NCI-H82 (cell line): ENCODE measurements around the gene RNASEL.

Experiments used
- DNase-seq: peaks from one replicate; lab custom pipeline; 2025; lab: John Stamatoyannopoulos, UW

Gene RNASEL

DNA sequence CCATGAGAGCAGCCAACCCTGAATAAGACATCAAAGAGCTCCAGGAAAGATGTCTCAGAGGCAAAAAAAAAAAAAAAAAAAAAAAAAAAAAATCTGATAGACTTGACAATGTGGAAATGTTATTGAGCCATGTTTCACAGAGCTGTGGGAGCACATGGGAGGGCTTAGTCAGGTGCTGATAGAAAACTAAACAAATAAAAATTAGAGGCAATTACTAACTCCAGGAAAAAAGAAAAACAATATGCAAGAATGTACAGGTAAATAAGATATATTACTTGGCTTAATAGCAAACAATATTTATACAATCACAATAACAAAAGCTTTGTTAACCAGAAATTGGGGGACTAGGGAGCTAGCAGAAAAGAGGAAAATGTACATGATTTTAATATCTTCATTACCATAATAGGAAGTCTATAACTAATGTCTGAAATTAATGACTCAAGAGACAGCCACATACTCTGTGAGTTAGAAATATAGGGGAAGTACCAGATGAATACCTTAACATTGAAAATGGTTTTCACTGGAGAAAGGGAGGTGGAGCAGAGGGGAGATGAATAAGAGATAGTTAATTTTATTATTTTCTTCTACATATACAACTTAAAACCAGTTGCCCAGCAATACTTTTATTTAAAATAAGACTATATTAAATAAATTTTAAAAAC, 32.0 kb upstream of the RNASEL start:
- no peak for DNase-seq

DNA sequence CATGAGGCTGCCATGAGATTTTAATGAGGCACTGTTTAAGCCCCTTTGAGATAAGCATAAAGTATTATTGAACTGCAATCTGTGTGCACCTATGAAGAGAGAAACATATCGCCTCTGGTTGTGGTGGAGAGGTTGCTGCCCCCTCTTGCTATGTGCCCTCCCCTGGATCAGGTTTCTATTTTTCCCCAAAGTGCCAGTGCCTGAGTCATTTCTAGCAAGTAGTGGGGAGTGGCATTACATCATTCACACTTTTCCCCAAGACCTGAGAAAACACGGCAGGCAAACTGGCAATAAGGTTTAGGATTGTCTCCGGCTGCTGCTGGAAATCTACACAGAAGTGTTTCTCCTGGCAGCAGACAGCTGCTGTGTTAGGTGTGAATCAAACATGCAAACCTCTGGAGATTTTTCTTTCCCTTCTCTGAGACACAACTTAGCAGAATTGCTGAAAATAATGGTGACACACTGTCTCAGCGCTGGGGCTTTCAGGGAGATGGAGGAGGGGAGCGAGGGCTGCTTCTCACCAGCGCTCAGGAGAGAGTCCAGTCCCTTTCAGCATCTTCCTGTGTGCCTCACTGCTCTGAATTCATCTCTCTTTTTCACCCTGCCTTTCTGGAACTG, 28.8 kb upstream of the RNASEL start:
- DNase-seq: no peak

DNA sequence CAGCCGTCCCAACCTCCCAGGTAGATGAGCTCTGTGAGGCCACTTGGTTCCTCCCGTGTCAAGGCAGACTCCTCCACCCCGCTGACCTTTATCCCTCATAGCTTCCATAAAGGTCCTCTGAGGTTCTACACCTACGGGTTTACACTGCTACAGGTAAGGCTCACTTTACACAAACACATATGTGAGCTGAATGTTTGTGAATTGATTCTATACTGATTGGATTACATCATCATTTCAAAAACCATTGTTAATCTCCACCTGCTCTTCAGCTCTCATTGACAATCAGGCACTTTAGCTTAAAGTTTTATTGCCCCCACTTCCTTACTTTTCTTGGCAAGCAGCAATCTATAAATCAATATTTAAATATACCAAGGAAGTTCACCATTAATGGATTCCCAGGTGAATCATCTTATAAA, 28.0 kb upstream of the RNASEL start:
- peak; percentile 26 for DNase-seq

DNA sequence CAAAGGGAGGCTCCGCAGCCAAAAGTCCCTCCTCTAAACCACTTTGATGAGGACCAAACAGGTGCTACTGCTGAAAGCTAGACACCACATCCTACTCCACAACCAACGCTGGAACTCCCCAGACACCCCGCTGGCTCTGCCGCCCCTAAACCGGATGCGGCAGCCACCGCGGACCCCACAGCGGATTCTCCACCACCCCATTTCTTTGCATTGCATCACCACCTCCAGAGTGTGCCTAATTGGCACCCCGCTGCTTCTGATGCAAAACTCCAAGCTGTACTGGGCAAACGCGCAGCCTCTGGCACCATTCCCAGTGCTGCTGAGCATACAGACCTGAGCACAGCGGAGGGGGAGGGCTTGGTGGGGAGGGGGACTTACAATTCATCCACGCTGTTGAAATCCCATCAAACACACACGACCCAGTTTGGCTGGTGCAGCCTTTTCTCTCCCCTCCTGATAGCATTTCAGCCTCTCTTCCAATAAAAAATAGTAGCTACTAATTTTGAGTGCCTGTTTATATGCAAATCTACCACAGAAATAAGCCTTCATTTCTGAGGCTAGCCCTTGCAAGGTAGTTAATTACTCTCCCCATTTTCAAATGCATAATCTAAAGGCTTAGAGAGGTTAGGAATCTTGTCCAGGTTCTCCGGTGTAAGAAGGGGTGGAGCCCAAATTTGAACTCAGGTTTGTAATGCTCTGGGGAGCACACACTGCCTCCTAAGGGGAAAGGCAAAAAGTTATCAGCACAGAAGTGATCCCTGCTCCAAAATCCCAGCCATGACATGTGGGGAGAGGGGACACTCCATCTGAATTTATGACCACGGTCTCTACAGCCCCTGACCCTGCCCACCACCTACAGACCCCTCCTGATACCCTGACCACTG, 27.3 kb upstream of the RNASEL start:
- DNase-seq: peak; percentile 88

DNA sequence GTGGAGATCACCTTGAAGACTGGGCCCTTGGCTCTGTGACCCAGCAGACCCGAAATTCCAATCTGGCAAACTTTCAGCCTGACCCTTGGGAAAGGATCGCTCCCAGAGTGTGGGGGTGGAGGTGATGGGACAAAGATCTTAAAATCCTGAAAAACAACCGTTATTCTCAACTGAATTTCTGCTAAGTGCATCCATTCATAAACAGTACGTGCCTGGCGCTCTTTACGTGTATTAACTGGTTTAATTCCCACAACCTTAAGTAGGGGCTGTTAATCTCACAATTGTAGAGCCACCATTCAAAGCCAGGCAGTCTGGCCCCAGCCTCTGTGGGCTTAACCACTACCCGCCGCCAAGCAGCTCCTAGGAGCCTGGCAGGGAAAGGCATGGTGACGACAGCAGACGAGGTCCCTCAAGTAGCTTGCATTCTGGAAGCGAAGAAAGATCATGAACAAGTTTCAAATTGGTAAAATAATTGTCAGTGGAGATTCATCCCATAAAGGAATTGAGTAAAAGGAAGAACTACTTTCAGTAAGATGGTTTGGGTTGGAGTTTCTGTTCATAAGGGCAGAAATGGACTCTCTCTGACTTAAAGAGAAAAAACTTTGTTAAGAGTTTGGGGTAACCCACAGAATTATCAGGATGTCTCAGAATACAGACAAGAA, 26.5 kb upstream of the RNASEL start:
- peak; percentile 95 for DNase-seq

DNA sequence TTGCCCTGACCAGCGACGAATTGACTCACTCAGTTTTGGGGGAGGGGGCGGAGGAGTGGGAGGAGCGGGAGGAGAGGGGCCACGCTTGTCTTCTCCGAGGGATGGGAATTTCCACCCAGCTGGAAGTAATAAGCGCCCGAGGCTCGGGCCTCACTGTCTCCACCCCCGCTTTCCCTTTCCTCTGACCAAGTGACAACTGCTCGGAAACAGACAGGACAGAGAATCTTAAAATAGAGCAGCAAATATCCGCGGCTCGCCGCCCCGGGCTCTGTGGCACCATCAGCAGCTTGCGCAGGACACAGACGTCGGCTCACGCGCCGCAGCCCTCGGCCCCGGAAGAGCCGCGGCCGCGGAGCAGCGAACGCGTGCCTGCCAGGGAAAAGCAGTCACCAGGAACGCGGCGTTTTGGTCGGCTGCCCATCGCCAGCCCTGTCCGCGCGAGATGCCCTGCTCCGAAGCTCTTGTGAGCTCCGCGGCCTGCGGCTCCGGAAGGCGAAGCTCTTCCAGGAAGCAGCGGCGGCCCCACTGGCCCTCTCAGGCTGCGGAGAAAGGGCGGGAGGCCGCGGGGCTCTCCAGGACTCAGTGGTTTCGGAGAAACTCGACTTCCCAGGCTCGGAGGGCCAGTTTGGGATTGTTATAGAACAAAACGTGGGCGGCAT, 25.9 kb upstream of the RNASEL start:
- DNase-seq: peak; percentile 58

DNA sequence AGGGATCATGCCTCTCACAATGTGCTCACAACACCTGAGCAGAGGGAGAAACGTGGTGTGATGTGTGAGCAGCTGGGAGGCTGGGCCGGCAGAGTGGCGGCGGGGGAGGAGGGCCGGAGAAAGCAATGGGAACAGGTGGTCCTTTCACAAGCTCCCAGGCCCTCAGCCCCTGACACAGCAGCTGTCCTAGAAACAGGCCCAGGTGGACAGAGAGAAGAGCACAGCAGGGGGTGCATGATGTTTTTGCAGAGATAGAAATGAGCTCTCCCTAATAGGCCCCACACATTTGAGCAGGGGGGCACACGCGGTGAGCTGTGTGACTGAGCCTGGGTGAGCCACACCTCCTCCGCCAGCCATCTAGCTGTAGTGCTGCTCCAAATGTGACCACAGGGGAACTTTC, 22.7 kb upstream of the RNASEL start:
- DNase-seq: peak; percentile 97

DNA sequence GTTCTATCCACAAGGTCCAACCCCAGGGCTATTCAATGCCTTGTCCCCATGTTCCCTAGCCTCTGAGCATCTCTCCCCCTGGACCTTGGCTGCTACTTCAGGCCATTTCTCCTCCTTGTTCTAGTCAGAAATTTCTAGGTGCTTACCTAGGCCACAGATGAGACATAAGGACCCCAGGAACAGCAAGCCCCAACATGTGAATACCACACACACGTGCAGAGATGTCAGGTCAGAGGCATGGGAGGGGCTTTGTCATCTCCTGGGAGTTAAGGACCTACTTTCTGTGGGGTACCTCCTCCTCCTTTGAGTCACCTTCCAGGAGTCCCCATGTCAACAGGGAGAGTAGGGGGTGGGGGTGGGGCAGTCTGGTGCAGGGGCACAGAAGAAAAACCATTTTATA, 22.3 kb upstream of the RNASEL start:
- DNase-seq: peak; percentile 65

DNA sequence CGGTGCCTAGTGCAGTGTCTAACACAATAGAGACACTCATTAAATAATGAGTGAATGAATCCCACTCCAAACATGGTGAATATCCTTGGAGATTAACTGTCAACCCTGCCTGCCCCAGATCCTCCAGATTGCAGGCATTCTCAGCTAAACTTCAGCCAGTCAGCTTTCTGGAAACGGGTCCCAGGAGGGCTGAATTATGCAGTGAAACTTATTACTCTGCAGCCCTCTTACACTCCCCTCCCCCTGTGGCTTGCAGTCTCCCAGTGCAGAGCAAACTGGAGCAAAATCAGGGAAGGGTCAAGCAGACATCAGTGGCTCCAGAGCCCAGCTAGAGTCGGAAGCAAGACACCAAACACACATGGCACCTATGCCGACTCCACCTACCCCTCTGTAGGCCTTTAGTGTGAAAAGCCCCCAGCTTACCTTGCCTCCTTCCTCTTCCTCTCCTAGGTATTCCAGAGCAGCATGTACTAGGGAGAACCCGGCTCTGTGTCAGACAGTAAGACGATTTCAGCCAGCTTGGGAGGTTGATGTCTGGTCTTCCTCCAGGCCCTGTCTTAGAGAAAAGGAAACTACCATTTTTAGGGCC, 21.6 kb upstream of the RNASEL start:
- DNase-seq: peak; percentile 85

DNA sequence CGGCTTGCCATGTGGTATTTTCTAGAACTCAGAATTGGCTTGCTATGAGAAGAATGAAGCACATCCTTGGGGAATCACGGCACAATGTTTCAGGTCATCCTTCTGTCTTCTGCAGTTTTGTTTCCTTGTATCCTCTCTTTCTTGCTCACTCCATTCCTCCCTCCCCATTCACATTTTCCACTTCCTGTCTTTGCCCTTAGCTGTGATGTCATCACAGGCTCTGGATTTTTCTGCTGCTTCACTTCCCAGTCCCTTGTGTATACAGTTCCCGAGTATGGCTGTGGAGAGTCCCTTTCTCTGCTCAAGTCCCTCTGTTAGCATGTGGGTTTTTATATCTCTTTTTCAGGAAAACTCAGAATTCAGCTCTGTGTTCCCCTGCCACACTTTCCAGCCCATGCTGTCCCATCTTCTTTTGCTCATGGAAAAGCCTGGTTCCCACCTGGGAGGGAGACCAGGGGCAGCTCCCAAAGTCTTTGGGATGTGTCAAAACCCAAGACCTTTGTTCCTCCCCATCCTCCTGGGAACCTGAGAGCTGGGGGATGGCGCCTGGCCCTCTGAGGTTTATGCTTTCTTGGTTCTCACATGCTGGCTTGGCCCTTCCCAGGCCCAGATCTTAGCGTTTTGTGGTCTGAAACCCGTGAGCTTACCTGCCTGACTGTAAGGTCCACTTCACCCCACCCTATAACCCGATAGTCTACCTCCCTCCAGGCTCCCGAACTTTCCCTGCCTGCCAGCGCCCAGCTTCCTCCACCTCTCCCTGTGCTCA, 20.0 kb upstream of the RNASEL start:
- DNase-seq: no peak

DNA sequence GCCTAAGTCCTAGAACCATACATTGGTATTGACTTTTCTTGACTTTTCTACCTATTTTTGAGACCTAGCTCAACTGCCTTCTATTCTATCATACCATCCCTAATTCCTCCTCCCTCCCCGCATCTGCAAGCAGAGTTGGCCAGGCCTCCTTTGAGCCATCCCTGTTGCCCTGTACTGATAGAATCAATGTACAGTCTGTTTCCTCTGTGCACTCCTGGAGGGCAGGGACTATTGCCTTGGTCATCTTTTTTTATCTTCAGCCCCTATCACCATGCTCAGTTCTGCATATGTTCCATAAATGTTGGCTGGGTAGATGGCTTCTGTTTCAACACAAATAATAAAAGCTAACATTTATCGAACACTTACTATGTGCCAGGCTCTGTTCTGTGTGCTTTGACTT, 19.2 kb upstream of the RNASEL start:
- DNase-seq: no peak

DNA sequence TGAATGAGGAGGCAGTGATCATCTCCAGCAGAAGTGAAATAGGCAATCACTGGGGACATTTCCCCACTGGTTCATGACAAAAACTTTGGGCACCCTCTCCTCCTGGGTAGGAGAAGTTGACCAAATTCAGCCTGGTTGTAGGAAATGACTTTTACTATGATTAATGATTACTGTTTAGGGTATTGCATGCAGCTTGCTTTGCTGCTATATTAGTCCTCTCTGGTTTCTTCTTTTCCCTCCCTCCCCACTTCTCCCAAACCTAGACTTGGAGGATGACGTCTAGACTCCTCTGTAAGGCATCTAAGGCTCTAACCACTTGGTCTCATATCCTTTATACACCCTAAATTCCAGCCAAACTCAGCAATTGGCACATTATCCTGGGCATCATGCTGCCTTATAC, 18.5 kb upstream of the RNASEL start:
- DNase-seq: no peak

DNA sequence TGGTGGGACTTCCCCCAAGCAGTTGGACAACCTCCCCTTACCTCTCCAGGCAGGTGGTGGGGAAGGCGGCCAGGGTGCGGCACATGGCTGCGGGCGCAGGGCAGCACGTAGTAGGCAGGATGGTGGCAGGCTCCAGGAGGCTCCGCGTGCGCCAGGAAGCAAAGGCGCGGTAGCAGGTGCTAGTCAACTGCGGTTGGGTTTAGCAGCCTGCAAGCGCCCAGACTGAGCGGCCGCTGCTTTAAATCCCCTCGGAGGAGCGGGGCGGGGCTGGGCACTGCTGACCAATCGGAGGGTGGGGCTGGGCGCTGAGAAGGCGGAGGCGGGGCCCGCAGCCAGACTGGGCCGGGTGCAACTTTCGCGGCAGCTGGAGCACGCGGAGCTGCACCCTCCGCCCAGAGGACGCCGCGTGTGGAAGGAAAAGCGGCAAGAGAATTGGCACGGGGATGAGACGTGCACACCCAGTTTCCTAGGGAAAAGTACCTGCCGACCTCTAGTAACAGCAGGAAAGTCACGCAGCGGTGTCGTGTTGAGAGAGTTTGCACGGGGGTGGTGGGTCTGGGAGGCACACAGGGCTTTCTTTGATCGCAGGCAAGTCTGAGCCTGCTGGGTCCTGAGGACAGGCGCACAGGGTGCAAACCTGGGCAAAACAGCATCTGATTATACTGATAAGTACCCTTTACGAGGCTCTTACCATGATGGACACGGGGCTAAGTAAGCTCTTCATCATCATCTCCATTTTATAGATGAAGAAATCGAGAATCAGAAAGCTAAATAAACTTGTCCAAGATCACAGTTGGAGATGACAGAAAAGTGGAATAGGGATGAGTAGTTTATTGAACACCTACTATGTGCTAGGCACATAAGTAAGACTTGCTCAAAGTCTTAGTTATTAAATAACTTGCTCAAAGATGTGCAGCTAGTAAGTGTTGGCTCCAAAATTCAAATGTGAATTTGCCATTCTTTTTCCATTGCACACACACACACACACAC, 15.4 kb upstream of the RNASEL start, which contains the start of gene RGS16:
TSS of gene RGS16 (minus strand) at position 215 of the 990 bp plus-strand sequence. CDS start at position 85, 130 bp downstream.
- peak; percentile 99 for DNase-seq

DNA sequence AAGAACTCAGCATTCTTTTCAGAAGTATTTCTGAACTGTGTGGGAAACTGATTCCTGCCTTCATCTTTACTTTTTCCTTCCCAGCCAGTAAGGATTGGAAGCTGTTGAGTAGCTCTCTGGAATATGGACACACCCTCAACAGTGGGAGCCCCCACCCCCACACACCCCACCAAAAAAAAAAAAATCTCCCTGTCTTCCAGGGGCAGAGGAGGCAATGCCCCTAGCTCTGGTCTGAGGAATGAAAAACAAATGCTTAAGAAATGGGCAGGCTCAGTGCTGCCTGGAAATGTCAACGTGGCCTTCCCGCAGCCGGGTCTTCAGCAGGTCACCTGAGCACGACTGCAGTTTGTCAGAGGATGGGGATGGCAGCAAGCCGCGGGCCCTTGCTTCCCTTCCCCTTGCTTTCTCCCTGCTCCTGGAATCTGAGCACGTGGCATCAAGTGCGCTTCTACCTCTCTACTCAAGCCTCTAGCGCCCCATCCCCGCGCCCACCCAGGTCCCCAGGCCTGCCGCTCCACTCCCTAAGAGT, 14.7 kb upstream of the RNASEL start:
- peak; percentile 80 for DNase-seq

DNA sequence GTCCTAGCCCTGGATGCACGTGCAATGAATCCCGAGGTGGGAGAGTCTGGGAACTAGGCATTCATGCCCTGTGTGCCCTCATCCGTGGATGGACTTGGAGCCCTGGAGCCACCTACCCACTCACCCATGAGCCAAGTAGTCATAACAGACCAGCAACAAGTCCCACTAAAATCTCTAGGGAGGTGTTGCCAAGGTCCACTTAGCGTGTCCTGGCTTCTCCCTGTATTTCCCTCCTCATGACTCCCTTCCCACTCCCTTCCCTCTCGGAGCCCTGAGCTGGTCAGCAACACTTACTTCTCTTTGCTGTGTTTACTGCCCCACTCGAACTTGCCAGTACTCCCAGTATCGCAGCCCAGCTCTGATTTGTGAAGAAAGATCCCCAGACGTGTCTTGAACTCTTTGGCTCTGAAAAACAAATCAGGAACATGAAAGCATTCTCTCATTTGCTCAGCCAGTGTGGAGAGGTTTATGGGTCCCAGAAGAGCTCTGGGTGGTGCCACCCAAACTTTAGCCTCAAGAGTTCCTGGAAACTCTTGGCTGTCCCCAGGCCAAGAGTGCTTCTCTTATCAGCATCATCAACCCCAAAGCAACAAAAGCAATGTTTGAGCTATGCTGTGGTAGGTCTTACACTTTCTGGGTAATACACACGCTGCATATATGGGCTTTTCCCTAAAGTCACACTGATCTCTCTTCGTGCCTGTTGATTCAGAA, 14.0 kb upstream of the RNASEL start:
- DNase-seq: peak; percentile 49

DNA sequence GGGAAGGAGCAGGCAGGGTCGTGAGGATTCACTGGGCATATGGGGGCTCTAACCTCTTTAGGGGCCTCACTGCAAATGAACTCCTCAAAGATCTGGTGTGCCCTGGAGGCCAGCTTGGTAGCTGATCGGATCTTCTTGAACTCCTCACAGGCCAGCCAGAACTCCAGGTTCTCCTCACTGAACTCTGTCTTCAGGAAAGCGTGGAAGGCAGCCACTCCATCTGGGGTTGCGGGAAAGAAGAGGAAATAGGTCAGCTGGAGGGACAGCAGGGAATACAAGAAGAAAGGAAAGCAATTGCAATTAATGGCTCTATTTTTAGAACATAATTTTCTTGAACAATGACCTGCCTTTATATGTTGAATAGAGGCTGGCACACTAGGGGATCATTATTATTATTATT, 12.9 kb upstream of the RNASEL start:
- peak; percentile 67 for DNase-seq

DNA sequence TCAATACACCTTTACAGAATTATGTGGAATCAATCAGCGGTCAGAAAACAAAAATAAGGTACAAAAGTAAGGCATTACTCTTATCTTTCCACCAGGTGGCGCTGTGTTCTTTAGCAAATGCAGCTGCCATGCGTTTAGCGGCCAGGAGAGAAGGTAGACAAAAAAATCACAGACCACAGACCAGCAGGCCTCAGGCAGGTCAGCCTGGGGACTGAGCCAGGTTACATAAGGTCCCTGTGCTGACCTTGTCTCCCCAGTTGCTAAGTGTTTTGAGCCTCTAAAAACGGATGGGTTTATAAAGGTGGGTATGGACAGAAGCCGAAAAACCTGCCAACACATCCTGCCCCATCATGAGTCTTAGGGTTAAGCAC, 12.3 kb upstream of the RNASEL start:
- peak; percentile 96 for DNase-seq

DNA sequence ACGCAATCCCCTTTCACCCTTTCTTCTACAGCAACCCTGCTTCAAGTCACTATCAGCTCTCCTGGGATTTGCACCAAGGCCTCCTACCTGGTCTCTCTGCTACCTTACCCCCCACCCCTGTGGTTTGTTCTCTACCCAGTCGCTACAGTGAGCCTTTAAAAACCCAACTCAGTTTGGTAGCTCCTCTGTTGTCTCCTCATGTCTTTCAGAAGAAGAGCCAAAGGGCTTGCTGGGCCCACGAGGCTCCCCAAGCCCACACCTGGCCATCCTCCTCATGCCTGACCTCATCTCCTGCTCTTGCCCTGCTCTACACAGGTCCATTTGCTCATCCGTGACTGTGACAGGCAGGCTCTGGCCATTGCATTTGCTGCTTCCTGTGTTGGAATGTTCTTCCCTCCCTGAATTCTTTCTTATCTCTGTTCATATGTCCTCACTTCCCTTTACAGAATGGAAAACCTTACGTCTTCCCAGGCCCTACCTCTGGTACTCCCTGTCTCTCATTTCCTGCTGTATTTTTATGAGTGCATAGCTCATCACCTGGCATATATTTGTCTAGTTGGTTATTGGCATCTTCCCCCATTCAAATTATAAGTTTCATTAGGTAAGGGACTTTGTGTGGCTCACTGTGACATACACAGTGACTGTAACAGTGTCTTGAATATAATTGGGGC, 11.8 kb upstream of the RNASEL start:
- DNase-seq: no peak
